T1000 (cell line): ENCODE measurements around the gene CHMP2B.
A peak's percentile ranks its signal among the peaks of the same experiment; 100 is the strongest.

ENCODE experiments used
- DNase-seq: peaks from one replicate; lab custom pipeline; 2025; ENCODE audit warnings: mixed read lengths; lab: John Stamatoyannopoulos, UW

Gene CHMP2B, protein sequence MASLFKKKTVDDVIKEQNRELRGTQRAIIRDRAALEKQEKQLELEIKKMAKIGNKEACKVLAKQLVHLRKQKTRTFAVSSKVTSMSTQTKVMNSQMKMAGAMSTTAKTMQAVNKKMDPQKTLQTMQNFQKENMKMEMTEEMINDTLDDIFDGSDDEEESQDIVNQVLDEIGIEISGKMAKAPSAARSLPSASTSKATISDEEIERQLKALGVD

DNA sequence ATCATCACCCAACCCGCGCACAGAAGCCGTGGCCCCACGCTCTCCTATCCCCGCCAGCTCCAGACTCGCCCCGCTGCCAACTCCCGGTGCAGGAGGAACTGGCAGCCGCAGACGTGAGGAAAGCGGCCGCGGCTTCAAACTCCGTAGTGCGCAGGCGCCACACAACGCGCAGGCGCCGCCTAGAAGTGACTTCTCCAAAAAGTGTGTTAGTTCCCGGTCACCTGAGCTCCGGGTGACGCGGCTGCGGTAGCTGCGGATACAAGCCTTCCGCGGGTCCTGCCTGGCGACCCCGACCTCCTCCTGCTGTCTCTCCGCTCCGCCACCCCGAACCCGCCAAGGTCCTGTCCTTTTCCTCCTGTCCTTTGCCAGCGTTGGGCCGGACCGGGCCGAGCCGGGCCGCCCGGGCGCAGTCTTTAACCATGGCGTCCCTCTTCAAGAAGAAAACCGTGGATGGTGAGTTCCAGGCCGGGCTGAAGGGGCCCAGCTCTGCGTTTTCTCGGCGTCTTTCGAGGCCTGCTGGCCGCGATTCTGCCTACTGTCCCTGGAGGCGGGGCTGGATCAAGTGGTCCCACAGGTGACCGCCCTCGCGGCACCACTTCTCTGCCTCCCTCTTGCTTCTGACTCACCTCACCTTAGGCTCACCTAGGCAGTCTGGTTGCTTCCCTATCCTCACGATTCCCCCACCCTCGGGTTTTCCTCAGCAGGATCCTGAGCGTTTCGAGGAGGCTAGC, at the start of gene CHMP2B:
Gene CHMP2B (plus strand): TSS at position 206 of the 731 bp plus-strand sequence. CDS start 214 bp downstream, at position 420.
- DNase-seq: peak; percentile 90

DNA sequence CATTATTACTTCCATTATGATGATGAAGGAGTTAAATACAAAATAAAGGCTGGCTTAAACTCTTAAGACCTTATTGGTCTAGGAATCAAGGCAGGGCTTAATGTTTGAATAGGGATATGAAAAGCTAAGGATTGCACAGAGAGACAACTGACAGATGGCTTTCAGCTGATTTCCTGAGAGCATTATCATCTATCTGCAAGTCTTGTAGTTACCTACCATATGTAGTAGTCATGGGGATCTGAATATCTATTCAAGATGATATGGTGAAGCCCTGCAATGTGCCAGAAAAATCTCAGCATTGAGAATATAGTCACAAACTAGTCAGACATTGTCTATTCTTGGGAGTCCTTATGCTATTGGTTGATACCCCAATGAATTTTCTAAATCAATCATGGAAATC, 47.5 kb upstream of the CHMP2B start:
- no peak for DNase-seq

DNA sequence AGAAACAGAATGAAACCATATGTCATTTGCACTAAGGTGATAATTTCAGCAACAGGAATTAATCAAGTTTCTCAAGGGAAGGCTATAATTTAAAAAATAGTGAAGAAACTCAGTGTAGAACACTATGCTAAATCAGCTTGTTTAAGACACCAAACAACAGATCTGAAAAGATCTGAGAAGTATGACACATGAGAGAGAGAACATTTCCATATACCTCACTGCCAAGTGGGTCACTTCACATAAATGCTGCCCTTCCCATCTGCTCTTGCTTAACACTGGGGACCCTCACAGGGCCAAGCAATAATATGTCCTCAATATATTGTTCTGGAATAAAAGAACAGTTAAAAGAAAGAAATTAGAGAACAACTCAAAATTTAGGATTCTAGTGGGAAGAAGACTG, 45.6 kb upstream of the CHMP2B start:
- DNase-seq: no peak

DNA sequence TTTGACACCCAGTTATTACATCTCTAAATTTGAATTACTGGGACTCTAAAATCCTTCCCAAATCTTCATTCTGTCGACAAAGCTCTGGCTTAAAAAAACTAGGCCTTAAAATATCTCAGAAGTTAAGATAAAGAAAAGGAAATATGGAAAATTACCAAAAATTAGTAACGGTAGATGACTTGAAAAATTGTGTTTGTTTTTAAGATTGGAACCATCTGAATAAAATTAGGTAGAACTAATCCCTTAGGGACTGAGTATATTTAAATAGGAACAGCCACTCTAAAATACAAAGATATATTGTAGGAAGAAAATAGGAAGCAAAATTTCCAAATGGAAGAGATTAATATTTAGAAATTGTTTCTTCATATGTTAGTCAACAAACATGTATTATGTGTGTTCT, 45.1 kb upstream of the CHMP2B start:
- DNase-seq: no peak

DNA sequence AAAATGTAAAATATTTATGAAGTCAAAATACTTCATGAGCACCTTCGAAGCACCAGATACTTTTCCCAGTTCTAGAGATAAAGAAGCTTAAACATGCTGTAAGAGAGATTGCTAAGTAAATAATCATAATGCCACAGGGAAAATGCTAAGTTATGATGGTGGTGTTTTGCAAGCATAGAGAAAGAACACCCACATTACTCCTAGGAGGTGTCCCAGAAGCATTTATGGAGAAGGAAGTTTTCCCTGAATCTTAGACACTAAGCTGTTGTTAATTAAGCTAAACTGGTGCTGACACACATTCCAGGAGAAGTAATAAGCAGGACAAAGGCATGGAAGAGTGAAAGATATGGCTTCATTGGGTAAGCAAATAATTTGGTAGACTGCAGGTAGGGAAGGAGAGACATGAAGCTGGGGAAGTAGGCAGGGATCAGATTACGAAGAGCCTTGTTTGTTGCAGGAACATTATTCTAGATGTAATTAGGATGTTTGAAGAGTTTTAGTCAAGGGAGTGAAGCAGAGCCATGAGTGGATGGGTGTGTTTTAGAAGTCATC, 40.4 kb upstream of the CHMP2B start:
- no peak for DNase-seq

DNA sequence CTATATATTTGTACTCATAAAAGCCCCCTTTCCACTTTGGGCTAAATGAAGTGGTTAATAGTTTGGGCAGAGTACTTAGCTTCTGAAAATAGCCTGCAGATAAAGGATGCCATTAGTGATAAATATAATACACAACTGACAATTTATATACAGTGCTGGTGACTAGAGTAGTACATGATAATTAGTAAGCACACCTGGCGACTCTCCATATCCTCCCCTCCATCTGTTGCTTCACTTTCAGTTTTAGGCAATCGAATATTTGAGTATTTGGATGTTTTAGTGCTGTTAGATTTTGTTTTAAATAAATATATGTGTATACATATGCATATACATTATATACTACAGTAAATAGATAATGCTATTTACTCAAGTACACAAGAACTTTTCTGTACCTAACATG, 35.9 kb upstream of the CHMP2B start:
- no peak for DNase-seq

DNA sequence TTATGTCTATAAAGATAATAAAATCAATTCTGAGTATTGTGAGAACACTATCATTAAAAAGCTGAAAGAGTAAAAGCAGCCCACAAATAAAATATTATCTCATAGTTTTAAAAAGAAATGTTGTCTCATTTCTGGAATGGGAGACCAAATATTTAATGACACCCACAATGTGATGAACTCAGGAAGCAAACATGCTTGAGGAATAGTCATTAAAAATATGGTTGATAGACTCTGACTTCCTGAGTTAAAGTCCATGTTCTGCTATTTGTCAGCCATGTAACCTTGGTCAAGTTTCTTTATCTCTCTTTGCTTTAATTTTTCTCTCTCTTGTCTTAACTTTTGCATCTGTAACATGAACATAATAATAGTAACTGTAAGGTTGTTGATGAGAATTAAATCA, 35.5 kb upstream of the CHMP2B start:
- no peak for DNase-seq

DNA sequence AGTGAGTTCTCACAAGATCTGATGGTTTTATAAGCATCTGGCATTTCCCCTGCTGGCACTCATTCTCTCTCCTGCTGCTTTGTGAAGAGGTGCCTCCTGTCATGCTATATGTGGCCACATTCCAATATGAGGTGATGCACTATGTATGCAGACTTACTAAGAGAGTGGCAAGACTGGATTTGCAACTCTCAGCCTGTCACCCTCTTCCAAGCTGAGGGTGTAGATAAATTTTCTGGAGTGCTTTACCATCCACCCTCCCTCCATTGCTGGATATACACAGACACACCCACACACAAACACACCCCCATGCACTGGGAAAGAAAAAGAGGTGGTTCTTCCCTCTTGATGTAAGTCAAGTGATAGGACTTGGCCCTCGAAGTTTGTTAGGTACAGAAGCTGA, 30.2 kb upstream of the CHMP2B start:
- DNase-seq: no peak

DNA sequence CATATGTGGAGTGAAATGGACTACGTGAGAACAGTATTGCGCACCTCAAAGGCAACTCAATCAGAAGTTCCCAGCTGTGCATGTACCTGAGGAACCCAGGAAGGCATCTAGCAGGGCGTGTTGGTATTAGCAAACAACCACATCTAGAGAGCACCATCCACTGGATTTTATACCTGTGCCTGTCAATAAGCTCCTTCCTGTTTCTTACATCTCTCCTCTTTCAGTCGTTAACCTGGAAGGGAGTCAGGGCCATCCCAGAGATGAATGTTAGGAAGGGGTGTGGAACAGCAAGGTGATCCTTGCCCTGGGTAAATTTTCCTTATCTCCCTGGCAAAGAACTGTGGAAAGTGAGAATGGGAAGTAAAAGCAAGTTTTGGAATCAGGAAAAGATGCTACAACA, 29.6 kb upstream of the CHMP2B start:
- DNase-seq: no peak

DNA sequence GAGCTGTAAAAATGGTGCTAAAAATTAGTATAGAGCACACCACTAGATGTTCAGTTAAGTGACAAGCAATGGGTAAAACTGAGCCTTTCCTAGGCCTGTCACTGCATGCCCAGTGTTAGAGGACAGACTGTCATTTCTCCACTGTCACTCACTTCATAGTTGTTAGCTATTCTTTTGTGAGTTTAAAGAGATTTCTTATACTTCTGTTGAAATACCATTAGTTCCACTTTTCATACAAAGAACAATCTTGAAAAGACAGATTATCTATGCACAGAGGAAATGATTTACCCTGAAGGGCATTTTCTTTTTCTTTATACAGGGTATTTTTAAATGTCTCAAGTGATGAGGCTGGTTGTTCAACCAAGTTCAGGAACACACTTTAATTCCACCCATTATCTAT, 28.3 kb upstream of the CHMP2B start:
- no peak for DNase-seq

DNA sequence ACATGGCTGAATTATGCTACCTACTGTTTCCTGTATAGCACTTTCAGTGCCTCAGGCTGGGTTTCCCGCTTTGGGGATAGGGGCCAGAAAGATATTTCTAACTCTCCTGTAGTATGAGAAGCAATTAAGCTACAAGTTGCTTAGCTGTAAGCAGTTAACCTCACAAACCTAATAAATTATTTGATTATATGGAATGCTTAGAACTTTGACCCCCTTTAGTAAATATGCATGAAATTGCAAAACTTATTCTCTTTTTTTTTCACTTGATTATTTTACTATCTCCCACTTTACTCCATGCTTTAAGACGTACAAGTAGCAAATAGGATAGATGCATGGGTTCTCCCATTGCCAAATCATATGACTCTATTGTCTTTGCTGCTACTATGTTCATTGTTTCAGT, 27.5 kb upstream of the CHMP2B start:
- DNase-seq: no peak

DNA sequence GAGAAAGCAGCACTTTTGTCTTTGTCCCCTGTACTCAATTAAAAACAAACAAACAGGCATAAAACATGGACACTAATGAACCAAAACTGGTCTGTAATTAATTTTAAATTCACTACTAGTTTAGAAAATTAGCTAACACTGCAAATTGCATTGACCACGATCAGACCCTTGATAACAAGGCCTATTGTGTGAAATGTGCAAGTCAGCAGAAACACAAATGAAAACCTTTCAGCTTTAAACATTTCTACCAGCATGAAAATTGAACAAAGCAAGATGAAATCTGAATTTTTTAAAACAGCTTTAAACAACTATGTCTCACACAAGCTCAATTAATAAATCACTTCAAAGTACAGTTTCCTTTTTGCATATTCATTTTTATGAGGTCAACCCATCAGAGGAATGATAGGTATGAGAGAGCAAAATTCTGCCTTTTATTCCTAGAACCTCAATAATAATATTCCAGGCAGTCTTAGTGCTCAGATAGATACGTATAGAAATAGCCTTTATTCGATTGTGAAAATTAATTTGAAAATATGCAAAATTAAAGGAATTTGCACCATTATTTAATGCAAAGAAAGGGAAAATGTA, 27.0 kb upstream of the CHMP2B start:
- DNase-seq: no peak

DNA sequence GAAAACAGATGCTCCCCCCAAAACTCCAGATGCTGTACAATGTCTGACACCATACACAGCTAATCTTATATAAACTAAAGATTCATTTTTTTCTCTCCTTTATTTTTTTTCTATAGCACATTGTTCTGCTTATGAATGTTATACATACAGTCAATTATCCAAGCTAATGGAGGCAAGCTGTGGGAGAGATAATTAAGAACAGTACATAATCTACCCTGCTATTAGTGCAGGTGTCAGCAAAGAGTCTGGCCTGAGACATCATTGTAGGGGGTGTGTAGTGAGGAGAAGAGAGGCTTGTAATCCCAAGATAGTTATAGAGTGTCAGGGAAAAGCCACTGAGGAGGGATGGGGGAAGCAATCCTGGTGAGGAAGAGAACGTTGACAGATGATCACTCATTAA, 25.4 kb upstream of the CHMP2B start:
- DNase-seq: no peak

DNA sequence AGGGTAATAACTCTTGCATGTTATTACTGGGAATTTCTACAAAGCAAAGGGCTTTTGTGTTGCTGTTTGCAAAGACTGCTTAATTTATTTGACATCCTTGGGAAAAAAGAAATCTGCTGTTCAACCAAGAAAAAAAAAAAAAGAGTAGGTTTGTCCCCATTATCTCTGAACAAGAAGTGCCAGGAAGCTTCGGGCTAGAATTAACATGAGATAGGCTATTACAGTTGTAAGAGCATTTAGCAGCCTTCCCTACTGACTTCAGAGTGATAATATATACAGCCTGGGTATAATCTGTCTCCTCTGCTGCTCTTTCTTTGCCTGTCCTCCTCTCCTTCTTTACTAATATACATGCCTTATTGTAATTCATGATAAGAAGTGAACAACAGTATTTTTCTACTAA, 23.3 kb upstream of the CHMP2B start:
- no peak for DNase-seq

DNA sequence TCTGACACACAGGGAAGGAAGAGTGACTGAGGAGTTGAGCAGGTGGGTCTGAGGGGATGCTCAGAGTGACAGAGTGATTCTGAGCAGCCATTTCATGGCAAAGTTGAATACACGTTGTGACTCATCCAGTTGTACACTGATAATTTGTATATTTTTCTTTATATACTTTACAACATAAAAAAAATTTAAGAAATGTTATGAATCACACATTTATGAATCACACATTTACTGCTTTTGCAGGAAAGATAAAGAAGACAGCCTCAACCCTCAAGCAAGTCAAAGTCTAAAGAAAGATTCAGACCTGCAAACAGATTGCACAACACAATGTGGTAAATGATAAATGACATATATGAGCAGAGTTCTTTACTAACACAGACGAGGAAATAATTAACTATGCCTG, 21.0 kb upstream of the CHMP2B start:
- peak; percentile 13 for DNase-seq

DNA sequence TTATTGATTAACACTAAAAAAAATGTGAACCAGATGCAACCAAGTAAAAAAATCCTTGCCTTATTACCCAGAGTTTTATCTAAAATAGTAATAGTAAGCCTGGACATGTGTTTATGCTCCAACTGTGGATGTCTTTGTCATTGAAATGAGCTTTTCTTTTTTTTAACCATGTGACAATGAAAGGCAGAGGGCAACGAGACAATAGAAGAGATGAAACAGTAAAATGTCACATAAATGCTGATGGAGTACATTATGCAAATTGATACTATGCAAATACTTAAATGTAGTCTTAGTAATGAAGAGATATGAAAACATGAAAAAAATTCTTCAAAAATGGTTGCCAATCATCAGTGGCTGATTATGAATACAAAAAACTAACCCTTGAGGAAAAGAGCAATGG, 20.5 kb upstream of the CHMP2B start:
- DNase-seq: no peak

DNA sequence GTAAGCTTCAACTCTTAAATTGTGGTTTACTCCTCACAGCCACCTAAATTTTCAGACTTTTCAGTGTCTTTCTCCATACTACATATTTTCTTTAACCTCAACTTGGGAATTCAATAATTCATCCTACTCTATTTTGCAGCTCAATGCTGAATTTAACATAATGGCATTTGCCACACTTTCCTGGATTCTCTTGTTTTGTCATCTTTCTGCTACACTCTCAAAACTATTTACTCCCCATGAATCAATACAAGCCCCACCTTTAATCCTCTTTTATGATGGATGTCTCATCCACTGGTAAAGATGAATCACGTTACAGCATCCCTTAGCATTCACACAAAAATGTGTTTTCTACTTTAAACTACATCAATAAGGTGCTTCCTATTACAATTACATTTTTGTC, 19.6 kb upstream of the CHMP2B start:
- DNase-seq: no peak

DNA sequence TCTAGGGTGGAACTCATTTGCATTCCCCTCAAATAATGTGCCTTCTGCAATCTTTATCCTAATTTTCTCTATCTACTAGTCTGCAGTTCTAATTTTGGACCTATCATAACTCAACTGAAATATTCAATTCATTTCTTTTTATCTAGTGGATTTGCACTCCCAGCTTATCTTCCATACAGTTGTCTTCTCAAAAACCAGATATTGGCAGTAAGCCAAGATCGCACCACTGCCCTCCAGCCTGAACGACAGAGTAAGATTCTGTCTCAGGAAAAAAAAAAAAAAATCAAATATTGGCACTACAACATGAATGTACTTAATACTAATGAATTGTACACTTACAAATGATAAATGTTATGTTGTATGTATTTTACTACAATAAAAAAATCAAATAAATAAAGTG, 18.0 kb upstream of the CHMP2B start:
- DNase-seq: no peak

DNA sequence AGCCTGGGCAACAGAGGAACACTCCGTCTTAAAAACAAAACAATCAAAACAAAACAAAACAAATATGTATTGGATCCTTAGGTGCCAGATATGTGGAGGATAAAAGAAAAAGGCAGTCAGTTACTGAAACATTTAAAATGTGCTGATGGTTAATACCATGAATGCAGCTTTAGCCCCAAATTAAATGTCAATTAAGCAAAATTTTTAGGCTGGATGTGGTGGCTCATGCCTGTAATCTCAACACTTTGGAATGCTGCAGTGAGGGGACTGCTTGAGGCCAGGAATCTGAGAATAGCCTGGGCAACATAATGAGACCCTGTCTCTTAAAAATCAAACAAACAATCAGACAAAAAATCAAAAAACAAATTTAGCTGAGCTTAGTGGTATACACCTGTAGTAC, 8.5 kb upstream of the CHMP2B start:
- DNase-seq: no peak

DNA sequence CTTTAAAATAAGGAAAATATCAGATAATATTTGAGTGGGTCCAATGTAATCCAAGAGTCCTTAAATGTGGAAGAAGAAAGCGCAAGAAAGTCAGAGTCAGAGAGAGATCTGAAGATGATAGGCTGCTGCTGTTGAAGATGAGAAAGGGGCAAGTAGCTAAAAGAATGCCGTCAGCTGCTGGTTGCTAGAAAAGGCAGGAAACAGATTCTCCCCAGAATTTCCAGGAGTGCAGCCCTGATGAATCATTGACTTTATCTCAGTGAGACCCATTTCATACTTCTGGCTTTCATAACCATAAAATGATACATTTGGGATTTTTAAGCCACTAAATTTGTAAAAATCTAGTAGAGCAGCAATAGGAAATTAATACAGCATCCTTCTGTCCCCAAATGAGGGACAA, 7.5 kb upstream of the CHMP2B start:
- DNase-seq: no peak

DNA sequence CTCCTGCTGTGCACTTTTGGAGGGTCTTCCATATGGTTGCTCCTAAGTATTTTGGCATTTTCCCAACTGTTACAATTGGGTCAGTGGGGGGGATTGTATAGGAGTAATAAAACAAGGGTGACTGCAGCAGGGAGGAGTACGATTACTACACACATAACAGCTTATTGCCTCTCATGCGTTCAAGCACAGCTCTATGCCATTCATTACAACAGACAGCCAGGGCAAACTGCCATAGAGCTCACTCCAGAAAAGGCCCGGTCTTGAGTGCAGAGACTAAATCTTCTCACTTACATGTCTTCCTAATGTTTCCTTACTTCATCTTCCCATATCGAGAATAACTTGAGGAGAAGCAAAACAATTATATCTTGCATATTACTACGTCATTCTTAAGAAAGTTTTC, 1.4 kb upstream of the CHMP2B start:
- no peak for DNase-seq

DNA sequence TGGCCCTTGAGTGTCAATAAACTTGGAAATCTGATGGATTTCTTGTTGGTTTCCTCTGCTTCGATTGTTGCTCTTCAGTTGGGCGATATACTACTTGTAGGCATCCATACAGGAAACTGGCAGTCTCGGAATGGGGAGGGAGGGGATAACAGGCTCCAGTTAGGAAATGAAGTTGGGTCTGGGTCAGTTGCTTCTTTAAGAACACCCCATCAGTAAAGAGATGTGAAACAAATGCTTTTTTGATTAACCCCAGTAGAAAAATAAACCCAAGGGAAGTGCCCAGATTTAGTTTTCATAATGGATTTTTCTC, 681 bp downstream of the CHMP2B start:
- DNase-seq: no peak

DNA sequence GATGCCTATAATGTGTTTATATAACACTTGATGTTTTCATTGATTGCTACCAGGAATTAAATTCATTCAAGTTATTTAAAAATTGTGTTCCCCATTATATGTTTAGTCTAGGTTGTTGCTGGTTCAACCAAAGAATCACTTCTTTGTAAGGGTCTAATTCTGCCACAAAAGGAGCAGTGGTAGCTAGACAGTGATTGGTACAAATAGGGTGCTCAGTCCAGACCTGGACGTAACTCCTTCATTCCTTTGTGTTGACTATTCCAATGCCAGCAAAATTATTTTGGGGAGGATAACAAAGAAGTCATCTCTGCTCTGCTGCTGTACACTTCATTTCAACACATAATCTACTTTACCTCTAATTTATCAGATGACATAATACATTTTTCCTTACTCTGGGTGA, 1.2 kb downstream of the CHMP2B start:
- DNase-seq: no peak

DNA sequence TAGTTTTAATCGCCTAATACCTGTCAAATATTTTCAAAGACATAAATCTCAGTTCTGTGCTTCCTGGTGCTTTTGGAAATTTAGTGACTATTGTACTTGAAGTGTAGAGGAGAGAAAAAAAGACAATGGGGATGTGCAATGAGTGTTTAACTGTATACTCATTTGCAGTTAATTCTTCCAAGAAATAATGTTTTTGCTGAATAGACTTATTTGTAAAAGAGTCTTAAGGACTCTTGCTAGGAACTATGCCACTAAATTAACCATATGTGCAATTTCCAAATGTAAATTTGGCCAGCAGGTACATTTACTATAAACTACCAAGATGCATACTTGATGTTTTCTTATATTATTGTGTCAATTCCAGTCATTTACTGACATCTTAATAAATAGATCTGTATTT, 2.0 kb downstream of the CHMP2B start:
- no peak for DNase-seq
